Esophagus squamous epithelium (tissue), 5 donors: Measurements from ENCODE around the gene GBF1. TPM values are rescaled to one million over a fixed set of nuclear protein-coding genes. Genes with fewer than 3 reads are reported as not detected.

Experiments
- DNase-seq: peaks from one replicate; lab custom pipeline; 2025; lab: John Stamatoyannopoulos, UW
- H3K27ac ChIP-seq, 4 donors: fragments of 200-600 bp; sonication (generic); one replicate each; pipeline ENCODE4 v1.5.1; 2016 to 2019; ENCODE audit warnings: mild to moderate bottlenecking in 1 of 4
- H3K27me3 ChIP-seq, 4 donors: fragments of 200-600 bp; sonication (generic); 1 replicate in 3 of 4; 2 replicates in 1 of 4; pipeline versions ENCODE4 v1.5.1 to v1.6.0; 2017 to 2021; ENCODE audit warnings: antibody characterized with exemption in 1 of 4
- H3K36me3 ChIP-seq, 3 donors: fragments of 200-600 bp; sonication (generic); one replicate each; pipeline ENCODE4 v1.5.1; 2016 to 2019
- H3K4me1 ChIP-seq, 3 donors: fragments of 200-600 bp; sonication (generic); one replicate each; pipeline ENCODE4 v1.5.1; 2017 to 2019
- H3K4me3 ChIP-seq, 4 donors: fragments of 200-600 bp; sonication (generic); 1 replicate in 3 of 4; 2 replicates in 1 of 4; pipeline ENCODE4 v1.5.1; 2016 to 2019; ENCODE audit warnings: mild to moderate bottlenecking in 2 of 4, moderate library complexity in 1 of 4
- H3K9me3 ChIP-seq, 3 donors: fragments of 200-600 bp; sonication (generic); one replicate each; pipeline ENCODE4 v1.5.1; 2016 to 2019
- POLR2A ChIP-seq, 4 donors: fragments of 450-650 bp; IDR thresholded peaks; one replicate each; pipeline ENCODE4 v1.6.1; 2017; ENCODE audit warnings: antibody characterized with exemption in 4 of 4, mild to moderate bottlenecking in 4 of 4, moderate library complexity in 3 of 4
- WGBS, 2 donors: methylation state at CpG; one replicate each; pipeline ENCODE4 v1.1.5; 2018; 5-methylcytosine and 5-hydroxymethylcytosine counted together
- intact Hi-C: fragments of 100-400 bp; cut with DNase I; formaldehyde crosslinking; loops from one replicate; pipeline ENCODE4 v1.15.0; 2022
- total RNA-seq, 4 donors: library from RNA; depleted of rRNA; stranded (reverse); fragments of >200 nt; gene quantifications; one replicate each; pipeline ENCODE4 v1.1.0, GENCODE V29; 2016
- TF ChIP-seq, protein P1 (sequence below), 6 experiments: fragments of 450-650 bp in 4 of 6; fragments of 200-600 bp in 2 of 6; sonication (generic) in 2 of 6; IDR thresholded peaks; one replicate each; pipeline ENCODE4 v1.5.1; 2016 to 2019; ENCODE audit warnings: antibody characterized with exemption in 6 of 6, mild to moderate bottlenecking in 4 of 6, moderate library complexity in 4 of 6
- donor health status: DM: yes; HTN: yes; CAD: no.

Gene GBF1
- total RNA-seq, 4 donors from 2014 or later, result 22.5 to 39.0 (median 28.6) TPM

DNA sequence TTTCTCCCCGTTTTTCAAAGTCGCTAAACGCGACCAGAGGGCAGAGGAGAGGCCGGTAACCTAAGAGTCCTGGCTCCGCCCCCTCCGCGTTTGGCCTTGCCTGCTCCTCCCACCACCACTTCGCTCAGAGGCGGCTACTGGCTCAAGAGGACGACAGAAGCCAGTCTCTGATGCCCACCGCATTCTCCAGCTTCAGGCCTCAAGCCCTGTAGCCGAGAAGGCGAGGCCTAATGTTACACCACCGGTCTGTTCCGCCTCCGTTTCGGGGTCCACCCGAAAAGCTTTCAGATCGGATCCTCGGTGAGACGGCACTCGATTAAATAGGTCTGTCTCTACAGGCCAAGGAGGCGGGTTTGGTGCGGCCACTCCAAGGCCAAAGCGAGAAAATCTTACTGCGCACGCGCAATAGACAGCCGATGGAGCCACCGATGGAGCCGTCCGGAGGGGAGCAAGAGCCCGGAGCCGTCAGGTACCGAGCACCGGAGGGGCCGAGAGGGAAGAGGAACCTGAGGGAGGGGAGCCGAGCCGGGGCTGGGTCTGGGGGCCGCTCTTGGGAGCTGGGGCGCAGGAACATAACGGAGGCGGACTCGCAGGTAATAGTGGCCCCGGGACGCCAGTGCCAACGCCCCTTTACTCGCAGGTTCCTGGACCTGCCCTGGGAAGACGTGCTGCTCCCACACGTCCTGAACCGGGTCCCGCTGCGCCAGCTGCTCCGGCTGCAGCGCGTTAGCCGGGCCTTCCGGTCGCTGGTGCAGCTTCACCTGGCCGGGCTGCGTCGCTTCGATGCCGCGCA lies 175.6 kb downstream of the GBF1 start, which contains the start of gene FBXL15:
FBXL15 (plus strand) TSS at position 123 of the 793 bp plus-strand sequence; CDS start at position 417, 294 bp downstream.
- 0 to 3% methylated on average over 8 to 18 of the region's 66 CpGs for WGBS, 2 donors
- Histone ChIP-seq H3K4me3 (peak within 1 kb of the TSS; percentile 66 to 97 (median 92)), H3K27me3 (peaks cover 0 to 36% (median 0%) of the 10 kb centered on the region in 4 donors), H3K4me1 (peaks cover 29 to 50% (median 32%) of the 10 kb centered on the region in 3 donors), H3K9me3 (no peaks in the 10 kb centered on the region), H3K36me3 (peaks cover 5 to 24% (median 9%) of the 10 kb centered on the region in 3 donors), H3K27ac (peak within 1 kb of the TSS; percentile 87 to 96 (median 95))
- intact Hi-C loops, result no loop called here
- TF ChIP-seq, protein P1, sequence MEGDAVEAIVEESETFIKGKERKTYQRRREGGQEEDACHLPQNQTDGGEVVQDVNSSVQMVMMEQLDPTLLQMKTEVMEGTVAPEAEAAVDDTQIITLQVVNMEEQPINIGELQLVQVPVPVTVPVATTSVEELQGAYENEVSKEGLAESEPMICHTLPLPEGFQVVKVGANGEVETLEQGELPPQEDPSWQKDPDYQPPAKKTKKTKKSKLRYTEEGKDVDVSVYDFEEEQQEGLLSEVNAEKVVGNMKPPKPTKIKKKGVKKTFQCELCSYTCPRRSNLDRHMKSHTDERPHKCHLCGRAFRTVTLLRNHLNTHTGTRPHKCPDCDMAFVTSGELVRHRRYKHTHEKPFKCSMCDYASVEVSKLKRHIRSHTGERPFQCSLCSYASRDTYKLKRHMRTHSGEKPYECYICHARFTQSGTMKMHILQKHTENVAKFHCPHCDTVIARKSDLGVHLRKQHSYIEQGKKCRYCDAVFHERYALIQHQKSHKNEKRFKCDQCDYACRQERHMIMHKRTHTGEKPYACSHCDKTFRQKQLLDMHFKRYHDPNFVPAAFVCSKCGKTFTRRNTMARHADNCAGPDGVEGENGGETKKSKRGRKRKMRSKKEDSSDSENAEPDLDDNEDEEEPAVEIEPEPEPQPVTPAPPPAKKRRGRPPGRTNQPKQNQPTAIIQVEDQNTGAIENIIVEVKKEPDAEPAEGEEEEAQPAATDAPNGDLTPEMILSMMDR (IDR thresholded peaks at IDR 0.05), result peak in 1 of 6 experiments; percentile 33
- peak in 2 of 4 donors; percentile 31 to 39 for TF ChIP-seq POLR2A (IDR thresholded peaks at IDR 0.05)
- peak; percentile 78 for DNase-seq

DNA sequence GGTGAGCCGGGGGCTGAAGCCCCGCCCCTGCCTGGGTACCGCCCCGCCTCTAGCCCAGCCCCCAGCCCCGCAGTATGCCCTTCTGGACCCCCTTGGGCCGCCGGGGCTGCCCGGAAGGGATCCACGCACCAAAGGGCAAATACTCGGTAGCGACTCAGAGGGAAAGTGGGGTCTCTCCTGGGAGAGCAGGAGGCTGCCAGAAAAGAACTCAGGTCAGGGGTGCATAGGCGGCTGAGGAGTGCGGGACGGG lies 176.1 kb downstream of the GBF1 start:
- no CpG with 5 or more reads among the region's 14 CpGs for WGBS, 2 donors
- H3K27ac ChIP-seq, result peak overlapping the region; percentile 87 to 96 (median 95)
- DNase-seq, result no peak
- peak overlapping the region; percentile 66 to 97 (median 92) for H3K4me3 ChIP-seq
- intact Hi-C loops, result no loop called here
- H3K27me3 ChIP-seq, result peaks cover 0 to 30% (median 0%) of the 10 kb centered on the region in 4 donors
- no peak for TF ChIP-seq POLR2A (IDR thresholded peaks at IDR 0.05)
- TF ChIP-seq, protein P1 (IDR thresholded peaks at IDR 0.05), result no peak
- peaks cover 5 to 24% (median 9%) of the 10 kb centered on the region in 3 donors for H3K36me3 ChIP-seq
- H3K9me3 ChIP-seq, result no peaks in the 10 kb centered on the region
- peaks cover 29 to 50% (median 32%) of the 10 kb centered on the region in 3 donors for H3K4me1 ChIP-seq

DNA sequence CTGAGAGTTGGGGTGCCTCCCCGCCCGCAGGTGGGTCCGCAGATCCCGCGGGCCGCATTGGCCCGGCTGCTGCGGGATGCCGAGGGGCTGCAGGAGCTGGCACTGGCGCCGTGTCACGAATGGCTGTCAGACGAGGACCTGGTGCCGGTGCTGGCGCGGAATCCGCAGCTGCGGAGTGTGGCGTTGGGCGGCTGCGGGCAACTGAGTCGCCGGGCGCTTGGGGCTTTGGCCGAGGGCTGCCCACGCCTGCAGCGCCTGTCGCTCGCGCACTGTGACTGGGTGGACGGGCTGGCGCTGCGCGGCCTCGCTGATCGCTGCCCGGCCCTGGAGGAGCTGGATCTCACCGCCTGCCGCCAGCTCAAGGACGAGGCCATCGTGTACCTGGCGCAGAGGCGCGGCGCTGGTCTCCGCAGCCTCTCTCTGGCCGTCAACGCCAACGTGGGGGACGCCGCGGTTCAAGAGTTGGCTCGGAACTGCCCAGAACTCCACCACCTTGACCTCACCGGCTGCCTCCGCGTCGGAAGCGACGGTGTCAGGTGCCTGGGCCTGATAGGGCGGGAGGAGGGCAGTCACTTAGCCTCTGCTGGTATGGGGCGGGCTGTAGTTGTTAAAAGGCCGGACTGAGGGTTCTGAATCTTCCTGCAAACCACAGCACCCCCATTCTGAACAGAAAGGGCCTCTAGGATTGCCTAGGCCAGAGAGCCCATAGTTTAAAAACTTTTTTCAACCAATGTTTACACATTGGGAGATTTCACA lies 176.6 kb downstream of the GBF1 start:
- WGBS, 2 donors, result 0 to 4% methylated on average over 5 to 10 of the region's 62 CpGs
- H3K4me1 ChIP-seq, result peaks cover 29 to 50% (median 32%) of the 10 kb centered on the region in 3 donors
- DNase-seq, result no peak

DNA sequence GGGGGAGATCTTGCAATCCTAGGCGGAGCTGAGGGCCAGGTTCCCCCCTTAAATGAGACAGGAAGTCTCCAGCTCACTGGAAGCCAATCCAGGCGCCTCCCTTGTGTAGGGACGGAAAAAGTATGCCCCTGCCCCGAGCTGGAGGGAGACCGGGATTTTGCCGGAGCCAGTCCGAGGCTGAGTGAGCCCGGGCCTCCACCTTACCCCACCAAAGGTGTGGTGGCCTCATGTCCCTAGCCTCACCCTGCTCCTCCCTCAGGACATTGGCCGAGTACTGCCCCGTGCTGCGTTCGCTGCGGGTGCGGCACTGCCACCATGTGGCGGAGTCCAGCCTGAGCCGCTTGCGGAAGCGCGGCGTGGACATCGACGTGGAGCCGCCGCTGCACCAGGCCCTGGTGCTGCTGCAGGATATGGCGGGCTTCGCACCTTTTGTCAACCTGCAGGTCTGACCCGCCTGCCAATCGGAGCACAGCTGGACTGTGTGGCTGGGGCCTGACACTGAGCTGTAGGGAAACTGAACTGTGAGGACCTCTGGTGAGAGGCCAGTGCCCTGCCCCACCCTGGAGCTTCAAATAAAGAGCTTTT lies 177.3 kb downstream of the GBF1 start:
- H3K27me3 ChIP-seq, result peaks cover 0 to 18% (median 0%) of the 10 kb centered on the region in 4 donors
- intact Hi-C loops, result no loop called here
- peak in 1 of 4 donors; percentile 11 for TF ChIP-seq POLR2A (IDR thresholded peaks at IDR 0.05)
- TF ChIP-seq, protein P1 (IDR thresholded peaks at IDR 0.05), result peak; percentile 66 to 80 (median 77)
- H3K27ac ChIP-seq, result peak overlapping the region; percentile 87 to 96 (median 95)
- no peaks in the 10 kb centered on the region for H3K9me3 ChIP-seq
- DNase-seq, result no peak
- peak overlapping the region; percentile 66 to 97 (median 92) for H3K4me3 ChIP-seq
- H3K36me3 ChIP-seq, result peaks cover 5 to 24% (median 9%) of the 10 kb centered on the region in 3 donors
- WGBS, 2 donors, result 0 to 21% methylated on average over 1 to 9 of the region's 28 CpGs
- H3K4me1 ChIP-seq, result peaks cover 29 to 50% (median 32%) of the 10 kb centered on the region in 3 donors

More for the DNA sequence above, 176.6 kb downstream of the GBF1 start:
- peak overlapping the region; percentile 87 to 96 (median 95) for H3K27ac ChIP-seq
- peaks cover 0 to 25% (median 0%) of the 10 kb centered on the region in 4 donors for H3K27me3 ChIP-seq
- TF ChIP-seq POLR2A (IDR thresholded peaks at IDR 0.05), result peak in 2 of 4 donors; percentile 8 to 24
- TF ChIP-seq, protein P1 (IDR thresholded peaks at IDR 0.05), result no peak
- no peaks in the 10 kb centered on the region for H3K9me3 ChIP-seq
- intact Hi-C loops, result no loop called here
- peak overlapping the region; percentile 66 to 97 (median 92) for H3K4me3 ChIP-seq
- peaks cover 5 to 24% (median 9%) of the 10 kb centered on the region in 3 donors for H3K36me3 ChIP-seq
